Transverse colon (tissue), 4 donors: ENCODE results near the gene ABCB10. TPM values are rescaled to one million over a fixed set of nuclear protein-coding genes. Genes with fewer than 3 reads are reported as not detected.

Source experiments
- DNase-seq: peaks from one replicate; pipeline ENCODE4 v3.0.0-alpha.2; 2019
- H3K27ac ChIP-seq, 4 donors: fragments of 200-600 bp; sonication (generic); 2 replicates each; pipeline ENCODE4 v1.5.1; 2016 to 2018; ENCODE audit warnings: inconsistent platforms in 4 of 4
- H3K27me3 ChIP-seq: fragments of 200-600 bp; sonication (generic); 2 replicates; pipeline ENCODE4 v1.5.1; 2017; ENCODE audit warnings: inconsistent platforms
- H3K36me3 ChIP-seq, 4 donors: fragments of 200-600 bp; sonication (generic); 2 replicates each; pipeline ENCODE4 v1.5.1; 2017 to 2019; ENCODE audit warnings: inconsistent platforms in 4 of 4
- H3K4me1 ChIP-seq, 4 donors: fragments of 200-600 bp; sonication (generic); 2 replicates each; pipeline ENCODE4 v1.5.1; 2017 to 2020; ENCODE audit warnings: inconsistent platforms in 4 of 4
- H3K4me3 ChIP-seq, 4 donors: fragments of 200-600 bp; sonication (generic); 1 replicate in 1 of 4; 2 replicates in 3 of 4; pipeline versions ENCODE4 v1.5.1 to v1.6.1; 2017 to 2019; ENCODE audit warnings: inconsistent platforms in 4 of 4
- H3K9me3 ChIP-seq, 2 donors: fragments of 200-600 bp; sonication (generic); 2 replicates each; pipeline ENCODE4 v1.5.1; 2017 to 2019; ENCODE audit warnings: inconsistent platforms in 2 of 2
- CTCF ChIP-seq, 5 experiments: fragments of 200-600 bp in 3 of 5; fragments of 450-650 bp in 2 of 5; sonication (generic) in 3 of 5; IDR thresholded peaks; 1 replicate in 2 of 5; 2 replicates in 3 of 5; pipeline ENCODE4 v1.5.1; 2016 to 2017; ENCODE audit warnings: antibody characterized with exemption in 5 of 5, inconsistent platforms in 3 of 5, mild to moderate bottlenecking in 2 of 5, moderate library complexity in 1 of 5
- EP300 ChIP-seq: sonication (generic); formaldehyde crosslinking; IDR thresholded peaks from one replicate; pipeline ENCODE4 v1.6.1; 2017; ENCODE audit warnings: antibody characterized with exemption, low read depth
- POLR2A ChIP-seq: fragments of 450-650 bp; IDR thresholded peaks from one replicate; pipeline ENCODE4 v1.6.1; 2016; ENCODE audit warnings: antibody characterized with exemption, mild to moderate bottlenecking, moderate library complexity
- POLR2AphosphoS5 ChIP-seq, 3 donors: sonication (generic); formaldehyde crosslinking; IDR thresholded peaks; one replicate each; pipeline ENCODE4 v1.6.1; 2016; ENCODE audit warnings: antibody characterized with exemption in 3 of 3
- WGBS, 2 donors: methylation state at CpG; one replicate each; pipeline ENCODE4 v1.1.5; 2018; ENCODE audit warnings: low coverage in 1 of 2; 5-methylcytosine and 5-hydroxymethylcytosine counted together
- in situ Hi-C, 4 donors: fragments of 200-750 bp; cut with MboI; loops; one replicate each; pipeline versions ENCODE4 v1.15.0 to v1.15.1; 2017; ENCODE audit warnings: low sequenced_read_pairs in 3 of 4, low pct_ligation_motif_present in 1 of 4, low pct_unique_long_range_greater_than_20kb in 1 of 4
- intact Hi-C: fragments of 100-400 bp; cut with DNase I; formaldehyde crosslinking; loops from one replicate; pipeline ENCODE4 v1.15.1; 2023; ENCODE audit warnings: low total_unique reads
- small RNA-seq, 4 donors: library from RNA; depleted of rRNA; stranded (forward); fragments of <200 nt; gene quantifications; one replicate each; pipeline ENCODE3, GENCODE V24; 2016
- total RNA-seq, 4 donors: library from RNA; depleted of rRNA; stranded (reverse); fragments of >200 nt; gene quantifications; one replicate each; pipeline ENCODE4 v1.1.0, GENCODE V29; 2016

ABCB10 gene
- total RNA-seq, 4 donors from 2014 or later, result 4.5 to 22.5 (median 18.9) TPM

- WGBS, 2 donors, result 95 to 100% methylated on average over 1 to 3 of the region's 3 CpGs
- Histone ChIP-seq H3K36me3 (peaks cover 0 to 60% (median 13%) of the 10 kb centered on the region in 4 donors), H3K4me1 (no peaks in the 10 kb centered on the region)
Observed at GRCh38 chr1:229471175-229471574, 87.3 kb downstream of the ABCB10 start.

GRCh38 chr1:229470406-229471043 is 88.0 kb downstream of the ABCB10 start:
- H3K4me3 ChIP-seq, result no peak overlapping the region
- in situ Hi-C loops (loop anchor here in 1 of 4 donors (10.0 kb wide), 1 partner anchor 216 kb away; no protein-coding TSS in a partner anchor), intact Hi-C loops (loop anchor here (10.0 kb wide), 1 partner anchor 786 kb away; no protein-coding TSS in a partner anchor)
- DNase-seq, result no peak
- H3K4me1 ChIP-seq, result no peaks in the 10 kb centered on the region
- TF ChIP-seq EP300 (no peak), CTCF (IDR thresholded peaks at IDR 0.05) (no peak), POLR2AphosphoS5 (IDR thresholded peaks at IDR 0.05) (no peak), POLR2A (no peak)
- no peaks in the 10 kb centered on the region for H3K9me3 ChIP-seq
- no peak overlapping the region for H3K27ac ChIP-seq
- 90 to 94% methylated on average over 7 to 8 of the region's 8 CpGs for WGBS, 2 donors
- H3K36me3 ChIP-seq, result peaks cover 0 to 55% (median 12%) of the 10 kb centered on the region in 4 donors
- H3K27me3 ChIP-seq, result no peaks in the 10 kb centered on the region

More at GRCh38 chr1:229471175-229471574, 87.3 kb downstream of the ABCB10 start:
- no peak for DNase-seq
- in situ Hi-C loops (loop anchor here in 1 of 4 donors (10.0 kb wide), 1 partner anchor 216 kb away; no protein-coding TSS in a partner anchor), intact Hi-C loops (loop anchor here (10.0 kb wide), 1 partner anchor 786 kb away; no protein-coding TSS in a partner anchor)
- TF ChIP-seq CTCF (IDR thresholded peaks at IDR 0.05) (no peak), EP300 (no peak), POLR2AphosphoS5 (IDR thresholded peaks at IDR 0.05) (no peak), POLR2A (no peak)
- H3K27ac ChIP-seq, result no peak overlapping the region
- no peaks in the 10 kb centered on the region for H3K27me3 ChIP-seq
- H3K4me3 ChIP-seq, result no peak overlapping the region
- no peaks in the 10 kb centered on the region for H3K9me3 ChIP-seq

GRCh38 chr1:229466887-229467286 is 91.6 kb downstream of the ABCB10 start:
- in situ Hi-C loops, result no loop called here
- Histone ChIP-seq H3K27me3 (no peaks in the 10 kb centered on the region), H3K9me3 (no peaks in the 10 kb centered on the region), H3K27ac (no peak overlapping the region), H3K4me3 (no peak overlapping the region), H3K36me3 (peaks cover 0 to 65% (median 17%) of the 10 kb centered on the region in 4 donors), H3K4me1 (no peaks in the 10 kb centered on the region)
- no peak for DNase-seq
- no peak for TF ChIP-seq CTCF (IDR thresholded peaks at IDR 0.05)
- TF ChIP-seq EP300, result no peak
- no peak for TF ChIP-seq POLR2A
- no peak for TF ChIP-seq POLR2AphosphoS5 (IDR thresholded peaks at IDR 0.05)
- 93 to 94% methylated on average over 1 of the region's 1 CpG for WGBS, 2 donors
- intact Hi-C loops, result no loop called here

Small RNA genes within 50 kb of the gene (small RNA-seq; reads per million reads assigned to genes)
- gene HMGN2P19 (0 reads per million in 4 donors), gene RNA5SP78 (0 reads per million in 4 donors), gene RNU4-21P (0 reads per million in 4 donors)

Other genes with a start within 250 kb of the ABCB10 start
- 1 to 10 TPM in 3 of 4 donors, not detected in 1; 2.5 to 3.8 (median 3.5) TPM for gene CCSAP, start 215.7 kb downstream of the ABCB10 start, total RNA-seq
- 10 to 100 TPM in 1 of 4 donors, under 1 TPM in 1, not detected in 2; 0.95 to 17.5 TPM for gene ACTA1, start 124.6 kb downstream of the ABCB10 start, total RNA-seq
- gene NUP133, start 50.4 kb downstream of the ABCB10 start, total RNA-seq, result 100 to 1,000 TPM in 1 of 4 donors, 10 to 100 TPM in 3; 14.6 to 118 (median 22.9) TPM
- 10 to 100 TPM; 10.7 to 22.1 (median 15.4) TPM for gene TAF5L, start 67.4 kb upstream of the ABCB10 start, total RNA-seq
- gene URB2, start 67.5 kb upstream of the ABCB10 start, total RNA-seq, result 1 to 10 TPM; 2.6 to 6.5 (median 3.2) TPM